Body of pancreas (tissue), 4 donors: ENCODE results near the gene RNF166. TPM values are rescaled to one million over a fixed set of nuclear protein-coding genes. Genes with fewer than 3 reads are reported as not detected.

Experiments
- ATAC-seq: fragments of 150-250 bp; one replicate; pipeline ENCODE4 v1.9.1; 2016
- DNase-seq, 4 donors: peaks; one replicate each; pipeline ENCODE4 v3.0.0-alpha.2; 2019
- H3K27ac ChIP-seq, 4 donors: fragments of 200-600 bp; sonication (generic); 1 replicate in 3 of 4; 2 replicates in 1 of 4; pipeline versions ENCODE4 v1.5.1 to v1.6.1; 2016 to 2019; ENCODE audit warnings: mild to moderate bottlenecking in 1 of 4, mixed read lengths in 1 of 4, moderate library complexity in 1 of 4
- H3K27me3 ChIP-seq, 2 donors: fragments of 200-600 bp; sonication (generic); one replicate each; pipeline ENCODE4 v1.6.0; 2016; ENCODE audit warnings: mild to moderate bottlenecking in 1 of 2
- H3K36me3 ChIP-seq, 2 donors: fragments of 200-600 bp; sonication (generic); replicated peaks in 1 of 2; 2 replicates each; pipeline ENCODE4 v1.5.1; 2016; ENCODE audit warnings: low read depth in 2 of 2; ENCODE audit not compliant: insufficient read depth in 1 of 2
- H3K4me1 ChIP-seq: fragments of 200-600 bp; sonication (generic); one replicate; pipeline ENCODE4 v1.6.0; 2016
- H3K4me3 ChIP-seq, 2 donors: fragments of 200-600 bp; sonication (generic); 1 replicate in 1 of 2; 2 replicates in 1 of 2; pipeline ENCODE4 v1.5.1; 2016 to 2019
- H3K9me3 ChIP-seq, 3 donors: fragments of 200-600 bp; sonication (generic); 1 replicate in 2 of 3; 2 replicates in 1 of 3; pipeline ENCODE4 v1.5.1; 2016
- POLR2A ChIP-seq, 3 donors: fragments of 450-650 bp; IDR thresholded peaks; one replicate each; pipeline ENCODE4 v1.6.1; 2016; ENCODE audit warnings: antibody characterized with exemption in 3 of 3, mild to moderate bottlenecking in 2 of 3
- WGBS, 2 donors: methylation state at CpG; one replicate each; pipeline ENCODE4 v1.1.5; 2017; 5-methylcytosine and 5-hydroxymethylcytosine counted together
- intact Hi-C: fragments of 100-400 bp; cut with DNase I; formaldehyde crosslinking; loops from one replicate; pipeline ENCODE4 v1.15.1; 2023
- total RNA-seq, 2 donors: library from RNA; depleted of rRNA; stranded (reverse); fragments of >200 nt; gene quantifications; one replicate each; pipeline ENCODE4 v1.1.0, GENCODE V29; 2016
- TF ChIP-seq, protein P1 (sequence below), 7 experiments: fragments of 450-650 bp in 4 of 7; fragments of 200-600 bp in 3 of 7; sonication (generic) in 3 of 7; IDR thresholded peaks; one replicate each; pipeline ENCODE4 v1.5.1; 2016 to 2019; ENCODE audit warnings: antibody characterized with exemption in 7 of 7

Gene RNF166
- total RNA-seq, 2 donors from 2014 or later, result 16.6 to 27.7 TPM

GRCh38 chr16:88684569-88685155 lies 21.5 kb downstream of the RNF166 start:
- no peaks in the 10 kb centered on the region for H3K27me3 ChIP-seq
- intact Hi-C loops, result loop anchor here (10.0 kb wide), 1 partner anchor 70 kb away; no protein-coding TSS in a partner anchor
- H3K4me1 ChIP-seq, result peaks cover 40% of the 10 kb centered on the region
- H3K4me3 ChIP-seq, result no peak overlapping the region
- no peak for DNase-seq
- TF ChIP-seq POLR2A (IDR thresholded peaks at IDR 0.05), result no peak
- TF ChIP-seq, protein P1, sequence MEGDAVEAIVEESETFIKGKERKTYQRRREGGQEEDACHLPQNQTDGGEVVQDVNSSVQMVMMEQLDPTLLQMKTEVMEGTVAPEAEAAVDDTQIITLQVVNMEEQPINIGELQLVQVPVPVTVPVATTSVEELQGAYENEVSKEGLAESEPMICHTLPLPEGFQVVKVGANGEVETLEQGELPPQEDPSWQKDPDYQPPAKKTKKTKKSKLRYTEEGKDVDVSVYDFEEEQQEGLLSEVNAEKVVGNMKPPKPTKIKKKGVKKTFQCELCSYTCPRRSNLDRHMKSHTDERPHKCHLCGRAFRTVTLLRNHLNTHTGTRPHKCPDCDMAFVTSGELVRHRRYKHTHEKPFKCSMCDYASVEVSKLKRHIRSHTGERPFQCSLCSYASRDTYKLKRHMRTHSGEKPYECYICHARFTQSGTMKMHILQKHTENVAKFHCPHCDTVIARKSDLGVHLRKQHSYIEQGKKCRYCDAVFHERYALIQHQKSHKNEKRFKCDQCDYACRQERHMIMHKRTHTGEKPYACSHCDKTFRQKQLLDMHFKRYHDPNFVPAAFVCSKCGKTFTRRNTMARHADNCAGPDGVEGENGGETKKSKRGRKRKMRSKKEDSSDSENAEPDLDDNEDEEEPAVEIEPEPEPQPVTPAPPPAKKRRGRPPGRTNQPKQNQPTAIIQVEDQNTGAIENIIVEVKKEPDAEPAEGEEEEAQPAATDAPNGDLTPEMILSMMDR (IDR thresholded peaks at IDR 0.05), result no peak
- WGBS, 2 donors, result 74% methylated on average over 14 of the region's 15 CpGs
- no peak overlapping the region for H3K27ac ChIP-seq
- H3K36me3 ChIP-seq, result no peaks in the 10 kb centered on the region
- ATAC-seq, result no peak
- H3K9me3 ChIP-seq, result no peaks in the 10 kb centered on the region

DNA sequence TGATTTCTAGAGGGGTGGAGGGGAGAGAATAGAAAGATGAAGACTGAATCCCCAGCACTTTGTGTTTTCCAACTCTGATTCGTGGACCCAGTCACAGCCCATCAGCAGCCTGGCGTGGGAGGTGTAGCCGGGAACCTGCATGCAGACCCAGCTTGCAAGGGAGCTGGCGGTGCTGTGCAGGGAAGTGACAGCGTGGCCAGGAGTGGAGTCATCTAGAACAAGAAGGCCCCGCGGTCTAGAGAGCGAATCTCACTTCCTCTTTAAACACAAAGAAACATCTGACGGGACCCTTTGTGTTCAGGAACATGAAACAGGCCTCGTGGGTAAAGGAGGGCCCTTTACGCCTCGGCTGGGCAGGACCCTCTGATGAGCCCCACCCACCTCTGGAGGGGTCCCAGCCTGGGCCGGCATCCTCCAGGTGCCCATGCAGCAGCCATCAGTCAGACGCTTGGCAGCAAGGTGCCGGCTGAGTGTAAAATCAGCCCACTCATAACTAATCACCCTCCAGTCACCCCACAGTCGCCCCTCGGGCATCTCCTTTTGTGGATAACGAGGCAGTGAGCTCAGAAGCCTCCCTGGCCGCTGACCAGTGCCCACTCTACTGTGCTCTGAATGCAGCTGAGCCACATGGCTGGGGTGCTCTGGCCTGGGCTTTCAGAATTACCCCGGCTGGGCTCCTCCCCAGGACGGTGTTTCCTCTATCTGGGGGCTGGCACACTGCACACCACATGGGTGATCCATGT lies 24.3 kb downstream of the RNF166 start:
- TF ChIP-seq POLR2A (IDR thresholded peaks at IDR 0.05), result peak in 1 of 3 donors; percentile 12
- TF ChIP-seq, protein P1 (IDR thresholded peaks at IDR 0.05), result no peak
- intact Hi-C loops, result loop anchor here (10.0 kb wide), 1 partner anchor 67 kb away; no protein-coding TSS in a partner anchor
- peaks cover 22% of the 10 kb centered on the region for H3K4me1 ChIP-seq
- peak overlapping the region in 2 of 4 donors; percentile 24 to 47 for H3K27ac ChIP-seq
- no peaks in the 10 kb centered on the region for H3K27me3 ChIP-seq
- 57 to 64% methylated on average over 18 to 21 of the region's 21 CpGs for WGBS, 2 donors
- peak in 2 of 4 donors; percentile 36 to 72 for DNase-seq
- no peak overlapping the region for H3K4me3 ChIP-seq
- ATAC-seq, result no peak
- H3K36me3 ChIP-seq, result no peaks in the 10 kb centered on the region
- no peaks in the 10 kb centered on the region for H3K9me3 ChIP-seq

GRCh38 chr16:88681084-88681680 lies 25.0 kb downstream of the RNF166 start:
- ATAC-seq (peak; percentile 41), DNase-seq (peak; percentile 50 to 69 (median 58))
- Histone ChIP-seq H3K27me3 (no peaks in the 10 kb centered on the region), H3K4me1 (peaks cover 17% of the 10 kb centered on the region), H3K9me3 (no peaks in the 10 kb centered on the region), H3K4me3 (no peak overlapping the region), H3K36me3 (no peaks in the 10 kb centered on the region), H3K27ac (no peak overlapping the region)
- whole genome bisulfite sequencing, 2 donors, result 47 to 67% methylated on average over 15 to 27 of the region's 31 CpGs
- TF ChIP-seq, protein P1 (IDR thresholded peaks at IDR 0.05), result peak; percentile 17 to 55 (median 44)
- no peak for TF ChIP-seq POLR2A (IDR thresholded peaks at IDR 0.05)
- intact Hi-C loops, result loop anchor here (10.0 kb wide), 1 partner anchor 66 kb away; no protein-coding TSS in a partner anchor

- peaks cover 11% of the 10 kb centered on the region for H3K4me1 ChIP-seq
- no peak overlapping the region for H3K27ac ChIP-seq
- intact Hi-C loops, result loop anchor here (10.0 kb wide), 1 partner anchor 66 kb away; no protein-coding TSS in a partner anchor
- WGBS, 2 donors, result 86 to 93% methylated on average over 5 of the region's 5 CpGs
- H3K27me3 ChIP-seq, result no peaks in the 10 kb centered on the region
- no peaks in the 10 kb centered on the region for H3K36me3 ChIP-seq
- TF ChIP-seq, protein P1 (IDR thresholded peaks at IDR 0.05), result no peak
- no peak for TF ChIP-seq POLR2A (IDR thresholded peaks at IDR 0.05)
- ATAC-seq (no peak), DNase-seq (no peak)
- H3K4me3 ChIP-seq, result no peak overlapping the region
- no peaks in the 10 kb centered on the region for H3K9me3 ChIP-seq
These were observed 25.6 kb downstream of the RNF166 start for GRCh38 chr16:88680554-88681083.
